ENCODE data around the gene AIFM3.
"Not testable (repeated sequence)": the region's sequence is repeated elsewhere in the genome, so short reads cannot be mapped to it uniquely, and the experiment has no call there.

The AIFM3 gene

DNA sequence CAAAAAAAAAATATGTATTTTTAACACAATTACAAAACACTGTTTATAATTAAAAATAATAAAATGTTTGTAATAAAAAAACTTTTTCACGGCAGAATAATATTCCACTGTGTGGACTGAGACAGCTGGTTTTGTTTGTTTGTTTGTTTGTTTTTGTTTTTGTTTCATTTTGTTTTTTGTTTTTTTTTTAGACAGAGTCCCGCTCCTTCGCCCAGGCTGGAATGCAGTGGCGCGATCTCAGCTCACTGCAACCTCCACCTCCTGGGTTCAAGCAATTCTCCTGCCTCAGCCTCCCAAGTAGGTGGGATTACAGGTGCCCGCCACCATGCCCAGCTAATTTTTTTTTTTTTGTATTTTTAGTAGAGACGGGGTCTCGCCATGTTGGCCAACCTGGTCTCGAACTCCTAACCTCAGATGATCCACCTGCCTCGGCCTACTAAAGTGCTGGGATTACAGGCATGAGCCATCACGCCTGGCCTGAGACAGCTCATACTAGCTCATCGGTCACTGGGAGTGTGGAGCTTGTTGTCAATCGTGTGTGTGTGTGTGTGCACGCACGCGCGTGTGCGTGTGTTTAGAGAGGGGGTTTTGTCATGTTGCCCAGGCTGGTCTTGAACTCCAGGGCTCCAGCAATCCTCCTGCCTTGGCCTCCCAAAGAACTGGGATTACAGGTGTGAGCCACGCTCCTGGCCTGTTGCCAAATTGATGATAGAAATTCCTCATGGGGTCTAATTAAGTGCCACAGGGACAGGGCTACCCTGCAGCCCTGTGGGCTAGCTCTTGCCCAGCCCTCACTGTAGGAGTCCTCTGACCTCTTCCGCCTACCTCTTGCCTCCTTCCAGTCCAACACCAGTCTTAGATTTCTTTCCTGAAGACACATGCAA is 7.2 kb upstream of the AIFM3 start:
- DNase-seq, result no peak

DNA sequence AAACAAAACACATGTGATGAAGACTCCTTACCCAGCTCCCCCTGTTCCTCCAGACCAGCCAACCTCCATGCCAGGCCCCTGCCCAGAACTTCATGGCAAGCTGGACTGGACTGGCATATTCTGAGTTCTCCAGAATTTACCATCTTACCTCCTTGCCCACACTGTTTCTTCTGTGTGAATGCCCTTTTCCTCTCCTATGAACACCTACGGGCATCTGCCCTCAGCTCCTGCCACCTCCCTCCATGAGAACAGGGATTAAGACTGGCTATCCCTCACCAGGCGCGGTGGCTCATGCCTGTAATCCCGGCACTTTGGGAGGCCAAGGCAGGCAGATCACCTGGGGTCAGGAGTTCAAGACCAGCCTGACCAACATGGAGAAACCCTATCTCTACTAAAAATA is 6.4 kb upstream of the AIFM3 start:
- no peak for DNase-seq

- DNase-seq, result no peak
Measured at GRCh38 chr22:20962491-20962945, 4.5 kb upstream of the AIFM3 start.

DNA sequence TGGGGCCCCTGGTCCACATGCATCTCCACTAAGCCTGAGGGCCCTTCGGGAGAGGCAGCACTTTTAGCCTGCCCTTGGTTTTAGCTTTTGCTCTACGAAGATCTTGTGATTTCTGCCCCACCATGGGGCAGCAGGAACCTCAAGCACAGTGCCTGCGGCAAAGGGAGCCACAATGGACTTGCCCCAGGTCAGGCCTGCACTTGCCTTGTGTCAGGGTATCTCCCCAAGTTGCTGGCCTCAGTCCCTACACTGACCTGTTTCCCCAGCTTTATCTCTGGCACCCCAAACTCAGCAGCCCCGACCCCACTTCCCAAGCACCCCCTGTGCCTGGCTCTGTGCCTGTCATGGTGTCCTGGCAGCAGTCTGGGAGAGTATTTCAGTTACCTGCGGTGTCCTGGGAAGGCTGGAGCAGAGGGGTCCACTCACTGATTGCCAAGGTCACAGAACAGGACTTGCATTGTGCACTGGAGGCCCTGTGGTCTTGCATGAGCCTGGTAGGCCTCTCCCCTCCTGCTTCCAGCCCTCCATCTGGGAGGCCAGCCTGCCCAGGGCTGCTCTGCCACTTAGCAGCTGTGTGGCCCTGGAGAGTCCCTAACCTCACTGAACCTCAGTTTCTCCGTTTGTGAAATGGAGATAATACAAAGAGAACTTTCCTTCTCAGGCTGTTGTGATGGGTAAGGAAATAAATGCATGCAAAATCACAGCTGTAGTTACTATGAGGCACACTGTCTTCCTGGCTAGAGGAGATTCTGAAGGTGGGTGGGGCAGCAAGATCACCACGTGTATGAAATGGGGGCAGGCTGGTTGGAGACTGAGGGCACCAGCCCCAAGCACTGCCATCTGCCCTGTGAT is 3.6 kb upstream of the AIFM3 start:
- no peak for DNase-seq

- DNase-seq, result no peak
Measured at GRCh38 chr22:20964090-20964798, 2.8 kb upstream of the AIFM3 start.

DNA sequence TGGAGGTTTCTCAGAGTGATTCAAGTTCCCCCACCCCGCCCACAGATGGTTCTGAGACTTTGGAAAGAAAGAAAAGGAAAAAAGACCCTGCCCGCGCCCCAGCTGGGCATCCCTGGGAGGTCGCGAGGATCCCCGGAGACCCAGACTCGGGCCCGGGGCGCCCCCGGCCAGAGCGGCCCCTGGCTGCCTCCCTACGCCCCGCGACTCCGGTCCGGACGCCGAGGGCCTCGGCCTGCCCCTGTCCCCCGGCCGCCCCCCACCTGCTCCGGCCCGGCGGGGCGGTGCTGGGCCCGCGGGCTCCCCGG is 2.3 kb upstream of the AIFM3 start:
- DNase-seq, result no peak

DNA sequence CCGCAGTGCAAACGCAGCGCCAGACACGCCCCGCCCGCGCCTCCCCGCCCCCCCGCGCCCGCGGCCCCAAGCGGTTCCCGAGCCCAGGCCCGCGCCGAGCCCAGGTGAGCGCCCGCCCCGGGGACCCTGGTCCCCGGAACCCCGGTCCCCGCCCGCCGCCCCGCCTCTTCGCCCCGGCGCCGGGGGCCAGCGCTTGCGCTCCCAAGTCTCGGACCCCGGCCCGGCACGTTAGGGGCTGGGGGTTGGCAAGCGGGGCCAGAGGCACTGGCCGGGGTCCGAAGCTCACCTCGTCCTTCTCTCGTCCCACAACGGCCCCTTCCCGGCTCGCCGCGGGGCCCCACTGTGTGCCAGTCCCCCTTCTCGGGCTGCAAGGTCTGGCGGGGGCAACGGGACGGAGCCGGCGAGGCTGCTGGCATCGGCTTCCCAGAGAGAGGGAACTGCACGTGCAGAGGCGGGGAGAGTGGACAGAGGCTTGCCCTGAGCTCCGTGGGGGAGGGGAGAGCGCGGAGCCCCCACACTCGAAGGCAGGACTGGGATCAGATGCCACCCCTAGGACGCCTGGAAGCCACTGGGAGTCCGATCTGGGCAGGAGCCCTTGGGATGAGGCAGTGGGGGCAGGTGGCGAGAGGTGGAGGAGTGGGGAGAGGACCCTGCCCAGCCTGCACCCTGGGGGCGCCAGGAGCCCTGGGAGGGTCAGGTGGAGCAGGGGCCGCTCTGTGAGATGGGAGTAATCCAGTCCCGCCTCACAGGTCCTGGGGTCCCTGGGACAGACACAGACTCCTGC is 1.8 kb upstream of the AIFM3 start:
- no peak for DNase-seq

- no peak for DNase-seq
Measured at GRCh38 chr22:20965888-20966855, 883 bp upstream of the AIFM3 start.

DNA sequence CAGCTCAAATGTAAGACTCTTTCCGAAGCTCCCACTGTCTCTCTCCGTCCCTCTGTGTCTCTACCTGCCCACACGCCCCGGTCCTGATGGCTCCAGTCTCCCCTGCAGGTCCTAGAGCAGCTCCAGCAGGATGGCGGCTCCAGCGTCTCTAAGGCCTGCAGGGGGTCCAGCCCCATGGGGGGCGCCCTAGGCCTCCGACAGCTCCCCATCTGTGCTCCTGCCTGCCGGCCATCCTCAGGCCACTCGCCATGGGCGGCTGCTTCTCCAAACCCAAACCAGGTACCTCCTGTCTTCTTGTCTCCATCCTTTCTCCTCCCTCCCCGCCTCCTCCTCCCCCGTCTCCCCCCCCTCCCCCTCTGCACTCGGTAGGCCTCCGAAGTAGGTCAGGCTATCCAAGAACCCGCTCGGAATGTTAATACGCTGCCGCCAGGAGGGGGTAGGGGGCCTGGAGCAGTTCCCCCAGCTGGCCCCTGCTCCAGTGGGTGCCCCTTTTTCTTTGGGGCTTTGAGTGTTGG is 699 bp downstream of the AIFM3 start:
- DNase-seq, result no peak

- no peak for DNase-seq
Measured at GRCh38 chr22:20968281-20968977, 1.4 kb downstream of the AIFM3 start.

DNA sequence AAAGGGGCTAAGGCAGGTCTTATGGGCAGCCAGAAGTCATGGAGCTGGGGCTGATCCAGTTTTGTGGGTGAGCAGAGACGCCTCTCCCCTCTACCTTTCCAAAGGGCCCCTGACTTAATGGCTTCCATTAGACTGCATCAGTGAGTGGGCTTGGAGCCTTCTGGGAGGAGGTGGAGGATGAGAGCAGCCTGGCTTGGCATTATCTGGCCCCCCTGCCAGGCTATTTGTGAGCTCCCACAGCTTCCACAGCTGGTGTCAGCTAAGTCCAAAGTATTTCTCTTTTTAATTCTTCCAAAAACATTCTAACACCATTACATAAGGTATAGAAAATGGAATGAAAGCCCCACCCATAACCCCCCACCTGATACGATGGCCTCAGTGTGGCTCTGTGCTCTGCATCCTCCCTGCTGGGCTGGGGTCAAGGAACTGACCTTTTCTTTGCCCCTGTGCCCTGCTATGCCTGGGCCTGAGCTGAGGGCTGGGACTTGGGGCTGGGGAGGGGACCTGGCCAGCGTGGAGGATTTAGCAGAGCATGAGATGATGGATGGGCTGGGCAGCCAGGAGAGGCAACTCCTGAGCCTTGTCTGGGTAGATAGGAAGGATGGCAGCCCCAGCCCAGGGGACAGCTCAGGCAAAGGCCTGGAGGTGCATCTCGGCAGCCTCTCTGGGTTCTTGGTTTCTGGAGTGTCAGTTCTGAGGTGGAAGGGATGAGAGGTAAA is 4.0 kb downstream of the AIFM3 start:
- DNase-seq, result no peak

DNA sequence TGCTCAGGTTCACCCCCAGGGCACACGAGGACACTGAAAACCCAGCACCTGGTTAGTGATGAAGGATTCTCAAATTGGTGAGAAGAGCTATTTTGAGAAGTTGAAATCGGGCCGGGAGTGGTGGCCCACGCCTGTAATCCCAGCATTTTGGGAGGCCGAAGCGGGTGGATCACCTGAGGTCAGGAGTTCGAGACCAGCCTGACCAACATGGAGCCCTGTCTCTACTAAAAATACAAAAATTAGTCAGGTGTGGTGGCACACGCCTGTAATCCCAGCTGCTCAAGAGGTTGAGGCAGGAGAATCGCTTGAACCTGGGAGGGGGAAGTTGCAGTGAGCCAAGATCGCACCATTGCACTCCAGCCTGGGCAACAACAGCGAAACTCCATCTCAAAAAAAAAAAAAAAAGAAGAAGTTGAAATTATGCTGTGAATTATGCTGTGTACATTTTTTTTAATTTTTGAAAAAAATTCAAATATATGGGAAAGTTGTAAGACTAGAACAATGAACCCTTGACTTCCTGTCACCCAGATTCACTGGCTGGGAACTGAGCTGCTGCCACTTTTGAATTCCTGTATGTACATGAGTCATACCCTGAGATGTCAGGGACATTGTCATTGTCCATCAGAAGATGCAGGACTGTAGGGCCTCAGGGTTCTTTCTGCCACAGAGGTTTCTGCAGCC is 5.1 kb downstream of the AIFM3 start:
- DNase-seq, result not testable (repeated sequence)

DNA sequence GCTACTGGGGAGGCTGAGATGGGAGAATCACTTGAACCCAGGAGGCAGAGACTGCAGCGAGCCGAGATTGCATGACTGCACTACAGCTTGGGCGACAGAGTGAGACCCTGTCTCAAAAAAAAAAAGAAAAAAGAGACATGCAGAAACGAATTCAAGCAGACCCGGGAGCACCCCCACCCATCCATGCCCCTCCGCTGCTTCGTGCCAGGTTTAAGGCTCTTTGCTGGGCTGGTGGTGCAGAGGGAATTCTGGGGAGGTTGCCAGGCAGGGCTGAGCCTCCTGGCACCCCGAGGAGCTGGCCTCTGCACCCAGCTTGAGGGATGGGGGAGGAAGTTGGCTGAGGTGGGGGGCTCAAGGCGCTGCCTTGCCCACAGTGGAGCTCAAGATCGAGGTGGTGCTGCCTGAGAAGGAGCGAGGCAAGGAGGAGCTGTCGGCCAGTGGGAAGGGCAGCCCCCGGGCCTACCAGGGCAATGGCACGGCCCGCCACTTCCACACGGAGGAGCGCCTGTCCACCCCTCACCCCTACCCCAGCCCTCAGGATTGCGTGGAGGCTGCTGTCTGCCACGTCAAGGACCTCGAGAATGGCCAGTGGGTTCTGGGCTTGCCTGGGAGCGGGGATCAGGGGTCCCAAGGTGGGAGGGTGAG is 6.0 kb downstream of the AIFM3 start:
- no peak for DNase-seq

DNA sequence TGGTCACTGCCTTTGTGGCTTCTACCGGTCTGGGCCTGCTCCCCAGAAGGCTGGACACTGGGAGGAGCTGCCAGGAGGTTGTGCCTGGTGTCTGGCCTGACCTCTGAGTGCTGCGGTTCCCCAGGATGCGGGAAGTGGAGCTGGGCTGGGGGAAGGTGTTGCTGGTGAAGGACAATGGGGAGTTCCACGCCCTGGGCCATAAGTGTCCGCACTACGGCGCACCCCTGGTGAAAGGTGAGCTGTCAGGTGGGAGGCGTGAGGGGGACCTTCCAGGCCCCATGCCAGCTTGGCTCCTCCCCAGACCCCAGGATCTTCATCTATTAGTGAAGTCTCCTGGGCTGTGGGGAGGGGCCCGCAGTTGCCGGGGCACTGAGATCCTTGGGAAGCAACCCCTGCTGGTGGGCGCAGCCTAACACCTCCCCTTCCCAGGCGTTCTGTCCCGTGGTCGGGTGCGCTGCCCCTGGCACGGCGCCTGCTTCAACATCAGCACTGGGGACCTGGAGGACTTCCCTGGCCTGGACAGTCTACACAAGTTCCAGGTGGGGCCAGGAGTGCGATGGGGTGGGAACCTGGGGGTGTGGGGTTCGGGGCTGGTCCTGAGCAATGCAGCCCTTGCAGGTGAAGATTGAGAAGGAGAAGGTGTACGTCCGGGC is 6.7 kb downstream of the AIFM3 start:
- DNase-seq, result no peak

DNA sequence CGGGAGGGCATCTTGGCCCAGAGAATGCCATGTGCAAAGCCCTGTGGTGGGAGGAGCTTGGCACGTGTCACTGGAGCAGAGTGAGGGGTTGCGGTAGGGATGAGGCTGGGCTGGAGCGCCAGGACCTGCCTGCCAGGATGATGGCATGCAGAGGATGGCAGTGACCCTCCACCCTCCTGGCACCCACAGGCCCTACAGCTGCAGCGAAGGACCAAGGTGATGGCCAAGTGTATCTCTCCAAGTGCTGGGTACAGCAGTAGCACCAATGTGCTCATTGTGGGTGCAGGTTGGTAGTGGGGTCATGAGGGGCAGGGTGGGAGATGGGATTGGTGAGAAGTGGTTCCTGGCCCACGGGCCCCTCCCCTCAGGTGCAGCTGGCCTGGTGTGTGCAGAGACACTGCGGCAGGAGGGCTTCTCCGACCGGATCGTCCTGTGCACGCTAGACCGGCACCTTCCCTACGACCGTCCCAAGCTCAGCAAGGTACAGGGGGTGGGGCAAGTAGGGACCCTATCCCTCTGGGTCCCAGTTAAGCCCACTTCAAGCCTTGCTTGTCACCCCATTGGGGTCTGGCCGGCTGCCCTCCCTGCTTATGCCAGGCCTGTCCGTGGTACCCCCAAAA is 7.4 kb downstream of the AIFM3 start:
- no peak for DNase-seq

GRCh38 chr22:20975541-20976290 is 8.7 kb downstream of the AIFM3 start:
- DNase-seq, result no peak

All from HCEC 1CT (cell line).